Spleen (tissue), 11 donors: ENCODE data around the gene CFAP20. TPM values are rescaled to one million over a fixed set of nuclear protein-coding genes. Genes with fewer than 3 reads are reported as not detected.

ENCODE experiments used
- DNase-seq: peaks from one replicate; pipeline ENCODE4 v3.0.0-alpha.2; 2020
- H3K27ac ChIP-seq, 8 donors: fragments of 200-600 bp; sonication (generic) in 7 of 8; 1 replicate in 4 of 8; 2 replicates in 4 of 8; pipeline versions ENCODE4 v1.5.0 to v1.8.0; 2016 to 2021; ENCODE audit warnings: inconsistent platforms in 4 of 8, mild to moderate bottlenecking in 4 of 8, moderate library complexity in 1 of 8
- H3K27me3 ChIP-seq, 7 donors: fragments of 200-600 bp; sonication (generic) in 6 of 7; replicated peaks in 1 of 7; 1 replicate in 4 of 7; 2 replicates in 3 of 7; pipeline versions ENCODE4 v1.5.0 to v1.8.0; 2016 to 2021; ENCODE audit warnings: inconsistent platforms in 3 of 7, mild to moderate bottlenecking in 1 of 7
- H3K36me3 ChIP-seq, 6 donors: fragments of 200-600 bp; sonication (generic) in 5 of 6; 1 replicate in 4 of 6; 2 replicates in 2 of 6; pipeline versions ENCODE4 v1.5.0 to v1.8.0; 2016 to 2021; ENCODE audit warnings: inconsistent platforms in 2 of 6
- H3K4me1 ChIP-seq, 6 donors: fragments of 200-600 bp; sonication (generic) in 5 of 6; 1 replicate in 3 of 6; 2 replicates in 3 of 6; pipeline versions ENCODE4 v1.5.0 to v1.8.0; 2016 to 2021; ENCODE audit warnings: inconsistent platforms in 3 of 6
- H3K4me3 ChIP-seq, 8 donors: fragments of 200-600 bp; sonication (generic) in 7 of 8; 1 replicate in 4 of 8; 2 replicates in 4 of 8; pipeline versions ENCODE4 v1.5.0 to v1.8.0; 2016 to 2021; ENCODE audit warnings: inconsistent platforms in 4 of 8, mild to moderate bottlenecking in 4 of 8, moderate library complexity in 2 of 8
- H3K9me3 ChIP-seq, 8 donors: fragments of 200-600 bp; sonication (generic) in 7 of 8; 1 replicate in 4 of 8; 2 replicates in 4 of 8; pipeline versions ENCODE4 v1.5.0 to v1.8.0; 2016 to 2021; ENCODE audit warnings: inconsistent platforms in 4 of 8
- CTCF ChIP-seq, 11 experiments: fragments of 200-600 bp in 7 of 11; fragments of 450-650 bp in 4 of 11; sonication (generic) in 4 of 11; IDR thresholded peaks in 8 of 11; conservative IDR thresholded peaks in 3 of 11; 1 replicate in 7 of 11; 2 replicates in 4 of 11; pipeline versions ENCODE4 v1.4.0 to v1.8.0; 2016 to 2021; ENCODE audit warnings: antibody characterized with exemption in 11 of 11, inconsistent platforms in 4 of 11, mild to moderate bottlenecking in 1 of 11
- POLR2A ChIP-seq, 3 donors: fragments of 450-650 bp; IDR thresholded peaks; one replicate each; pipeline ENCODE4 v1.5.1; 2017; ENCODE audit warnings: antibody characterized with exemption in 3 of 3, mild to moderate bottlenecking in 1 of 3
- POLR2AphosphoS5 ChIP-seq, 3 donors: sonication (generic); formaldehyde crosslinking; IDR thresholded peaks; one replicate each; pipeline ENCODE4 v1.5.1; 2017; ENCODE audit warnings: antibody characterized with exemption in 3 of 3
- WGBS, 5 donors: extraction: QIAGEN DNeasy Blood & Tissue Kit in 3 of 5; methylation state at CpG; one replicate each; pipeline versions ENCODE4 v1.1.5 to v1.1.7; 2013 to 2018; 5-methylcytosine and 5-hydroxymethylcytosine counted together
- intact Hi-C: fragments of 100-400 bp; cut with DNase I; formaldehyde crosslinking; loops from one replicate; pipeline ENCODE4 v1.15.0; 2023; ENCODE audit warnings: low total_unique reads
- polyA plus RNA-seq, 3 donors: library from polyadenylated mRNA; stranded (reverse); fragments of 200-250 nt; gene quantifications; one replicate each; pipeline ENCODE4 v1.2.1, GENCODE V29; 2013
- total RNA-seq, 7 donors: library from RNA; depleted of rRNA in 3 of 7; stranded (reverse); fragments of >200 nt in 3 of 7; fragmentation: NEBNext Ultra II Directional in 4 of 7; extraction: Animal tissue kit (Norgen Biotek cat#: 25700) in 4 of 7; gene quantifications; one replicate each; pipeline versions ENCODE4 v1.1.0 to v1.2.1, GENCODE V29; 2016 to 2021
- donor health status: healthy with polysubstance abuse.
- donor health status: DM: no; HTN: no; CAD: no; lungs with moderate emphysema.
- donor health status: DM: no; HTN: no; CAD: no.
- donor health status: Bipolar disorder and iron deficiency.
- donor health status: healthy.
- donor health status: DM: no; HTN: no; CAD: no.
- donor health status: DM: yes; HTN: yes; CAD: no.

CFAP20 gene
- total and polyA plus RNA-seq, 10 donors: 12.0 to 51.3 (median 23.8) TPM

GRCh38 chr16:58110571-58111301 is 18.4 kb downstream of the CFAP20 start:
- no peak overlapping the region for H3K4me3 ChIP-seq
- H3K4me1 ChIP-seq: peaks cover 0 to 29% (median 1%) of the 10 kb centered on the region in 6 donors
- DNase-seq: no peak
- no peak overlapping the region for H3K27ac ChIP-seq
- TF ChIP-seq POLR2AphosphoS5 (IDR thresholded peaks at IDR 0.05) (no peak), CTCF (IDR thresholded peaks at IDR 0.05 in 8 of 11, conservative IDR thresholded peaks at IDR 0.05 in 3 of 11) (no peak), POLR2A (IDR thresholded peaks at IDR 0.05) (no peak)
- H3K36me3 ChIP-seq: peaks cover 0 to 39% (median 31%) of the 10 kb centered on the region in 6 donors
- intact Hi-C loops: no loop called here
- WGBS, 5 donors: 56 to 69% (median 63%) methylated on average over 11 to 12 of the region's 12 CpGs
- no peaks in the 10 kb centered on the region for H3K9me3 ChIP-seq
- H3K27me3 ChIP-seq: no peaks in the 10 kb centered on the region

GRCh38 chr16:58109881-58110280 is 19.3 kb downstream of the CFAP20 start:
- intact Hi-C loops: no loop called here
- TF ChIP-seq POLR2A (IDR thresholded peaks at IDR 0.05) (no peak), POLR2AphosphoS5 (IDR thresholded peaks at IDR 0.05) (no peak), CTCF (IDR thresholded peaks at IDR 0.05 in 8 of 11, conservative IDR thresholded peaks at IDR 0.05 in 3 of 11) (no peak)
- 87 to 100% (median 95%) methylated on average over 1 to 2 of the region's 2 CpGs for WGBS, 5 donors

GRCh38 chr16:58109330-58109729 is 19.9 kb downstream of the CFAP20 start:
- Histone ChIP-seq H3K9me3 (no peaks in the 10 kb centered on the region), H3K36me3 (peaks cover 0 to 25% (median 18%) of the 10 kb centered on the region in 6 donors), H3K4me3 (no peak overlapping the region), H3K27me3 (no peaks in the 10 kb centered on the region), H3K27ac (no peak overlapping the region), H3K4me1 (peaks cover 0 to 35% (median 5%) of the 10 kb centered on the region in 6 donors)
- intact Hi-C loops: no loop called here
- 36 to 49% (median 40%) methylated on average over 8 of the region's 8 CpGs for WGBS, 5 donors
- TF ChIP-seq POLR2AphosphoS5 (IDR thresholded peaks at IDR 0.05) (no peak), CTCF (IDR thresholded peaks at IDR 0.05 in 8 of 11, conservative IDR thresholded peaks at IDR 0.05 in 3 of 11) (no peak), POLR2A (IDR thresholded peaks at IDR 0.05) (no peak)
- no peak for DNase-seq

More at GRCh38 chr16:58109881-58110280, 19.3 kb downstream of the CFAP20 start:
- H3K4me3 ChIP-seq: no peak overlapping the region
- H3K27ac ChIP-seq: no peak overlapping the region
- no peak for DNase-seq
- peaks cover 0 to 31% (median 24%) of the 10 kb centered on the region in 6 donors for H3K36me3 ChIP-seq
- H3K9me3 ChIP-seq: no peaks in the 10 kb centered on the region
- H3K27me3 ChIP-seq: no peaks in the 10 kb centered on the region
- H3K4me1 ChIP-seq: peaks cover 0 to 34% (median 5%) of the 10 kb centered on the region in 6 donors

- no peak for DNase-seq
- H3K27me3 ChIP-seq: no peaks in the 10 kb centered on the region
- intact Hi-C loops: no loop called here
- WGBS, 5 donors: 77 to 94% (median 88%) methylated on average over 2 of the region's 2 CpGs
- H3K4me3 ChIP-seq: no peak overlapping the region
- peaks cover 0 to 35% (median 5%) of the 10 kb centered on the region in 6 donors for H3K4me1 ChIP-seq
- TF ChIP-seq CTCF (IDR thresholded peaks at IDR 0.05 in 8 of 11, conservative IDR thresholded peaks at IDR 0.05 in 3 of 11): no peak
- TF ChIP-seq POLR2AphosphoS5 (IDR thresholded peaks at IDR 0.05): no peak
- no peak for TF ChIP-seq POLR2A (IDR thresholded peaks at IDR 0.05)
- H3K9me3 ChIP-seq: no peaks in the 10 kb centered on the region
- peaks cover 0 to 9% (median 3%) of the 10 kb centered on the region in 6 donors for H3K36me3 ChIP-seq
- H3K27ac ChIP-seq: no peak overlapping the region
These were observed 21.5 kb downstream of the CFAP20 start for GRCh38 chr16:58107709-58108108.
